Activated CD8-positive, alpha-beta memory T cell treated with anti-CD3 and anti-CD28 coated beads, Interleukin-2, amount 50 U/mL, for 1 hour (primary cell): ENCODE measurements around the gene KCNQ2.
"Not testable (repeated sequence)": the region's sequence is repeated elsewhere in the genome, so short reads cannot be mapped to it uniquely, and the experiment has no call there.

Experiments used
- DNase-seq: peaks from one replicate; pipeline ENCODE4 v3.0.0-alpha.2; 2020; ENCODE audit errors: extremely low read depth

KCNQ2 gene

DNA sequence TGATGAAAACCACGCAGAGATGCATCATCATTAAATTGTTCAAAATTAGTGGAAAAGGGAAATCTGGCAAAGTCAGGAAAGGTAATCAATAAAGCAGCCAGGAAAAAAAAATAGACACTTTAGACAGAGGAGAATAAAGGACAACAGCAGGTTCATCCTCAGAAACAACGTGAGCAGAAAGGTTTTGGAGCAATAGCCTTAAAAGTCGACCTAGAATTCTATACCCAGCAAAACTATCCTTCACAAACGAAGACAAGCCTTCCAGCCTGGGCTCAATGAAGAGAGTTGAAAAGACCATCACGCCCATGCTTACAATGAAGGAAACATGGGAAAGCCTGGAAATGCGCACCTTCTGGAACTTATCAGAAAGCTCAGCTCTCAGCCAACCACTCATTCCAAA lies 86.6 kb downstream of the KCNQ2 start:
- no peak for DNase-seq

DNA sequence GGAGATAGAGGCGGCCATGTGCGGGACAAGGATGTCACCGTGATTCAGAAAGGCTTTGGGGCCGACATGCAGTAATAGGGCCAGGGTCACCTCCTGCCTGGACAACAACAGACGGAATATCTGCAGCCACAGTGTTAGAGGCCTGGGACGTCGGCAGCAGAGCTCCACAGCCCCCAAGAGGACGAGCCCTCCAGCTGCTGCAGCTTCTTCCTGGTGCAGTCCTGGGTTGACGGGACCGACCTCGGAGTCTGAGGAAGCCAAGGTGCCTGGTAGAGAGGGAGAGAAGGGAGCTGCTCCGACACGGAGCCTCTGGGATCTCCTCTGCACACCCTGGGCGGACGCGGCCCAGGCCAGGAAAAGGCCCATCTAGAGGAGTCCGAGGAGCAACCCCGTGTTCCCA lies 88.1 kb downstream of the KCNQ2 start:
- DNase-seq, result no peak

- DNase-seq, result no peak
These were observed 88.9 kb downstream of the KCNQ2 start for GRCh38 chr20:63383556-63383955.

GRCh38 chr20:63382551-63383300 lies 89.7 kb downstream of the KCNQ2 start:
- no peak for DNase-seq

DNA sequence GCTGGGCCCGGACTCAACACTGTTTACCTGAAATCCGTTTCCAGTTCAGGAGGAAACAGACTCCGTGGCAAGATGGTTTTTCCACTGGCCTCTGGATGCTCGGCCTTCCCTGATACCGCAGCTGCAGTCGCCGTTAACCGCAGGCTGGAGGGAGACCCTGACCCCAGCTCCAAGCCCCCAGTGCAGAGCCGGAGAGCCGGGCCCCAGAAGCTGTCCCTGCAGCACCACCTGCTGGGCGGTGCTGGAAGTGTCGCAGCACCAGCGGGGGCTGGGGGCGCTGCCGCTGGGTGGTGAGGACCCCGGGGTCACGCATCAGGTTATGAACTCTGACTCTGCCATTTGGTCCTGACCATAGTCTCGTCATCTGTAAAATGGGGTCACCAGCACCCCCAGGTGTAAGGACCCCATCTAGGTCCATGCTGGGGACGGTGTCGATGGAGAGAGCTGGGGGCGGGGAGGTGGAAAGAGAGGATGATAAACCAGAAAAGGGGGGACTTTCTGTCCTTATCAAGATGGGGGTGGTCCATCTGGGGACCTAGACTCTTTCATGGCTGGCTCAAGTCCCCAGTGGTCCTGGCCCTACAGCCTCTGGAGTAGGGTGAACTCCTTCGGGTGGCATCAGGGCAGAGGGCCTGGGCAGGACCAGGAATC lies 90.5 kb downstream of the KCNQ2 start:
- DNase-seq, result no peak

- no peak for DNase-seq
These were observed 92.0 kb downstream of the KCNQ2 start for GRCh38 chr20:63380346-63380870.

- DNase-seq, result not testable (repeated sequence)
These were observed 92.6 kb downstream of the KCNQ2 start for GRCh38 chr20:63379872-63380271.

DNA sequence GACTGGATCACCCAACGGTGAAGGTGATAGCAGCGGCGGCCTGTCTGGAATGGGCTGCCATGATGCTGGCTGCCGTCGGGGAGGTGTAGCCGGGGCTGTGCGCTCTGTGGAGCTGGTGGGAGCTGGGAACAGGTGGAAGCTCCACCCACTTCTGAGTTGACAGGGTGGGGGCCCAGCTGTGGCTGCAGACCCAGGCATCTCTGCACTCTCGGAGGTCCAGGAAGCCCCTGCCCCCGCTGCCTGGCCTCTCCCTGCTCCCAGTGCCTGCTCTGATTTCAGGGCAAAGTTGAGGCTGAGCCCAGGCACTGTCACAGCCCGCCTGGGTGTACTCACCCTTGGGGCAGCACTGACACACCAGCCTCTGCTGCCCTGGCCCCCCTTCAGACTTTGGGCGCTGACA lies 93.2 kb downstream of the KCNQ2 start:
- DNase-seq, result no peak

GRCh38 chr20:63378626-63379025 lies 93.8 kb downstream of the KCNQ2 start:
- no peak for DNase-seq

- no peak for DNase-seq
These were observed 94.5 kb downstream of the KCNQ2 start for GRCh38 chr20:63377951-63378381.

DNA sequence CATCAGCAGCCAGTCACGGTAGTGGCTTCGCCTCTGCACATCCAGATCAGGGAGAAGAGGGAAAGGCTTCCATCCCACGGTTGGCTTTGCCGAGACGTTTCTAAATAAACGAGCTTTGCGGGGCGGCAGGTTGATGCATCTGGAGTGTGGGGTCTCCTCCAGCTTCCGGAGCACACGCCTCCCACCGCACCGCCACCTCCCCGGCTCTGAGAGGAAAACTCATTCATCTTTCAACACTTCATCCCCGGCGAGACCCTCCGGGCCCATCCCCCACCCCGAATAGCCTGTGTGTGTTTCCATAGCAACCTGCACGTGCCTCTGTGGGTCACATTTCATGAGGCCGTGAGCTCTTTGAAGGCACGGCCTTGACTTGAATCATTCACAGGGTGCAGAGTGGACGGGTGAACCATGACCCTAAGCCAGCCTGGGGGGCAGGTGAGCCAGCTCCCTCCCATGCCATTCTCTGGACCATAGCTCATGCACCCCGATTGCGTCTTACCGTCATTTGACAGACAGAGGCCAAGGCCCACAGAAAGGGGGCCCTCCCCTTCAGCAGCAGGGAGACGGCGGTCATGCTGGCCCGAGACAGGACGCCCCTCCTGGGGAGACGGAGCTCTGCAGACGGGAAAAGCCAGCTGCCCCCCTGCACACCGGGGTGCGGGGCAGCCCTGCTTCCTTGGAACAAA lies 95.1 kb downstream of the KCNQ2 start:
- DNase-seq, result no peak

GRCh38 chr20:63376283-63377250 lies 95.9 kb downstream of the KCNQ2 start:
- no peak for DNase-seq

DNA sequence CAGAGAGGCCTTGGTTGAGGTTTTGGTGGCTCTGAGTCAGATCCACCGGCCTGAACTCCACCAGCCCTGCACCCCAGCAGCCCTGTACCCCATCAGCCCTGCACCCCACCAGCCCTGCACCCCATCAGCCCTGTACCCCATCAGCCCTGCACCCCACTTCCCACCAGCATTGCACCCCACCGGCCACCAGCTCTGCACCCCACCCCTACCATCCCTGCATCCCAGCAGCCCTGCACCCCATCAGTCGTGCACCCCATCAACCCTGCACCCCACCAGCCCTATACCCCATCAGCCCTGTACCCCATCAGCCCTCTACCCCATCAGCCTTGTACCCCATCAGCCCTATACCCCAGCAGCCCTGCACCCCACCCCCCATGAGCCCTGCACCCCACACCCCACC lies 97.0 kb downstream of the KCNQ2 start:
- DNase-seq, result no peak

DNA sequence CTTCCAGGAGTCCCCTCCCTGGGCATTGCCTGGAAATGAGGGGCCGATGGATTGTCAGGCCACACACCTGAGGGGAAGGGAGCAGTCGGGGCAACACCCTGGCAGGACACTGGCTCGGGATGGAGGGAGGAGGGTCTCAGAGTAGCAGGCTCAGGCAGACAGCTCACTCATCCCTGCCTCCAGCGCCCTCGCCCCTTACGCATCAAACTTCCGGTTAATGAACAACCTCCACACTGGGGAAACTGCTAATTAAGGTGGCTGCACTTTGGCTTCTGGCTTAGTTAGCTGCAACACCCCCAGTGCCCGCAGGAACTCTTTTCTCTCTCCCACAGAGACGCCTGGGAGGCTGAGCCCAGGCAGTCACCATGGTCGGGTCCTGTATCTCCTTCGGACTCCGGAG lies 98.0 kb downstream of the KCNQ2 start:
- DNase-seq, result no peak

DNA sequence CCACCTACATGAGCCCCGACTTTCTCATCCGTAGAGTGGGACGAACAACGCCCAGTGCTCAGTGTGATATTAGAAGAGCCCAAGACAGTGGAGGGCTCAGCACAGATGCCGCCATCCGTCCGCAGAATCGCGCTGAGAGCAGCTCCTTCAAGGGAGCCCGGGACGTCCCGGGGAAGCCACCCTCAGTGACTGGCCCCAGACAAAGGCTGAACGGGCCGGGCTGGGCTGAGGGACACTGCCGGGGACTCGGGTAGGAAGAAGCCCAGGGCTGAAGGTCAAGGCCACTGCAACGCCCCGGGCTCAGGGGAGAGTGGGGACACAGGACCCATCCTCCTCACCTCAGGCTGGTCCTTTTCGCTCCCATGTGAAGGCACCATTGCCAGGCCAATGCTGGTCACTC lies 98.5 kb downstream of the KCNQ2 start:
- no peak for DNase-seq

- DNase-seq, result no peak
These were observed 99.2 kb downstream of the KCNQ2 start for GRCh38 chr20:63372971-63373885.

- DNase-seq, result no peak
These were observed 101.1 kb downstream of the KCNQ2 start for GRCh38 chr20:63371291-63371865.

GRCh38 chr20:63370618-63371187 lies 101.8 kb downstream of the KCNQ2 start:
- DNase-seq, result no peak

DNA sequence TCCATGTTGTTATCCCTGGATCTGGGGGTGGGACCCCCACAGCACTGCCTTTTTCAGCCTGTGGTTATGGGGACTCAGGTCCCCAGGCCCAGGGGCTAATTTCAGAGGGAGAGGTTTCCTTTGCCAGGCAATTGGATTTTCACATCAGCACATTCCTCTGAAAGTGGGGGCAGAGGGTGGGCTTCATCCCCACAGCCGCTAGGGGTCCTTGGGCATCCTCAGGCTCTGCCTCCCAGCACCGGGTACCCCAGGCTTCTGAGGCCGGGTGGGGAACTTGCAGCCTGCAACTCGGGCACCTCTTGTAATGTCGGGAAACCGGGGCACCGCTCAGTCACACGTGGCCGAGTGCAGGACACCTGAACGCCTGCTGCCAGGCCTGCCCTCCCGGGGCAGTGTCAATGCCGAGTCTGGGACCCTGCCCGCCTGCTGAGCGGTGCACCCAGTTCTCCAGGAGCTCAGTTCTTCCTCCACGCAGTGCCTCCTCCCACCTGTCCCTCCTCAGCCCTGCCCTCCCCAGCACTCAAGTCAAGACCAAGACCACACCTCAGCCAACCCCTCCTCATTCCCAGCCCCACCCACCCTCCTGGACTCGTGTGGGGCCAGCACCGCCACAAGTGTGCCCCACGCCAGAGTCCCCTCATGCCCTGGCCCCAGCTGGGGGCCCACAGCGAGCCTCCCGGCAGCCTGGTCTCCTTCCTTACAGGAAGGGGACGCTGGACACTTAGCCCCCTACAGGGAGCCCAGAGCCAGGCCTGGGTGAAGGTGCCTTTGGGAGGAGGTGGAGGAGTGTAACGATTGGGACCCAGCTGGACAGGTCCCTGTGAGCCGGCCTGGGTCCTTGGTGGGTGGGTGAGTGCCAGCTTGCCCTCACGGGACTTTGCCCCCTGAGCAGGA lies 102.5 kb downstream of the KCNQ2 start:
- no peak for DNase-seq
